ENCODE measurements around the gene GIGYF2.

GIGYF2 gene

DNA sequence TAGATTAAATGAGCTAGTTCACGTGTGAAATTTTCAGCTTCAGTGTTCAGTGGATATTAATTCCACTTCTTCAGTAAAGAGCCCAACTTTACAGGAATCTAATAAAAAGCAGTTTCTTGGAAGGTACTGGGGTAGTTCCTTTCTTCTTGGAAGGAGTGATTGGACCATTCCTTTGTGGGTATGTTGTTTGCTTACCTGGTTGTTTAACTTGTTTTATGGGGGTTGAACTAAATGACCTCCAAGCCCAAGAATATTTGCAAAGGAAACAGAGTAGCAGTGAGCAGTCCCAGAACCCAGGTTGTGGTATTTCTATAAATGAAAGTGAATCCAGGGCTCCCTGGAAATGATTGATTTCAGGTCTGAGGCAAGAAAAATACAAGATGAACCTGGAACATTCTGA, 47.8 kb downstream of the GIGYF2 start:
- Histone ChIP-seq H3K9me3 (ENCODE audit: control insufficient read depth, low read length) (no peaks in the 10 kb centered on the region), H3K4me1 (ENCODE audit: control insufficient read depth, insufficient read depth, low read length, poor library complexity, severe bottlenecking) (no peaks in the 10 kb centered on the region), H3K36me3 (ENCODE audit: control insufficient read depth, insufficient read depth, low read length) (peaks cover 33% of the 10 kb centered on the region), H3K27me3 (replicated peaks; ENCODE audit: control insufficient read depth, insufficient read depth, low read length, poor library complexity, severe bottlenecking) (no peaks in the 10 kb centered on the region), H3K4me3 (ENCODE audit: insufficient read depth, low read depth, low read length, poor library complexity, severe bottlenecking) (no peak overlapping the region), H3K27ac (ENCODE audit: insufficient read depth, low read length, poor library complexity, severe bottlenecking) (no peak overlapping the region)
- DNase-seq: no peak

DNA sequence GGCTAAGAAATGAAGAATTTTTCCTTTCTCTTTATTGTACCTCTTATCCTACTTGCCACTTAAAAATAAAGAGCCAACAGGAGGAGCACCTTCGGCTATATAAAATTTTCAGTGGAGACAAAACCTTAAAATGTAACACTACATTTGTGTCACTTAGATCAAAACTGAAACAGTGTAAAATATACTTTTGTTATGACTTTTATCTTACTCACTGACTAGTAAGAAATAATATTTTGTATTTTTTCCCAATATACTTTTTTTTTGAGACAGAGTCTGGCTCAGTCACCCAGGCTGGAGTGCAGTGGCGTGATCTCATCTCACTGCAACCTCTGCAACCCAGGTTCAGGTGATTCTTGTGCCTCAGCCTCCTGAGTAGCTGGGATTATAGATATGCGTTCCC, 50.9 kb downstream of the GIGYF2 start:
- peaks cover 41% of the 10 kb centered on the region for H3K36me3 ChIP-seq (ENCODE audit: control insufficient read depth, insufficient read depth, low read length)
- no peaks in the 10 kb centered on the region for H3K27me3 ChIP-seq (replicated peaks; ENCODE audit: control insufficient read depth, insufficient read depth, low read length, poor library complexity, severe bottlenecking)
- no peaks in the 10 kb centered on the region for H3K9me3 ChIP-seq (ENCODE audit: control insufficient read depth, low read length)
- no peak overlapping the region for H3K4me3 ChIP-seq (ENCODE audit: insufficient read depth, low read depth, low read length, poor library complexity, severe bottlenecking)
- no peak for DNase-seq
- no peak overlapping the region for H3K27ac ChIP-seq (ENCODE audit: insufficient read depth, low read length, poor library complexity, severe bottlenecking)
- H3K4me1 ChIP-seq (ENCODE audit: control insufficient read depth, insufficient read depth, low read length, poor library complexity, severe bottlenecking): no peaks in the 10 kb centered on the region

DNA sequence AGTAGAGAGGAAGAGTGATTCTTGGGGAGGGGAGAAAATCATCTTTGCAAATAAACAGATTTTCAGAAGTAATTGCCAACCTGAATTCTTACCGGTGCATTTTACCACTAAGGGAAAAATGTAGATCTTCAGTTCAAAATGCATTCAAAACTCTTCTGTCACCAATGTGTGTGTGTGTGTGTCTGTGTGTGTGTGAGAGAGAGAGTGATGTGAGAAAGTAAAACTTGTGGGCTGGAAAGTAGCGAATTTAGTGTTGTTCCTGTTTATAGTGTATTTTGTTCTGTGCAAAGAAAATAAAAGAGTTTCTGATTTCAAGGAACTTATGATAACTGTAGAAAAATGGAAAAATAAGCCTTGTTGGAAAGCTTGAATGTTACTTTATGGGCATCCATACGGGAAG, 52.2 kb downstream of the GIGYF2 start:
- no peaks in the 10 kb centered on the region for H3K4me1 ChIP-seq (ENCODE audit: control insufficient read depth, insufficient read depth, low read length, poor library complexity, severe bottlenecking)
- no peaks in the 10 kb centered on the region for H3K9me3 ChIP-seq (ENCODE audit: control insufficient read depth, low read length)
- DNase-seq: no peak
- no peak overlapping the region for H3K4me3 ChIP-seq (ENCODE audit: insufficient read depth, low read depth, low read length, poor library complexity, severe bottlenecking)
- no peaks in the 10 kb centered on the region for H3K27me3 ChIP-seq (replicated peaks; ENCODE audit: control insufficient read depth, insufficient read depth, low read length, poor library complexity, severe bottlenecking)
- peaks cover 41% of the 10 kb centered on the region for H3K36me3 ChIP-seq (ENCODE audit: control insufficient read depth, insufficient read depth, low read length)
- no peak overlapping the region for H3K27ac ChIP-seq (ENCODE audit: insufficient read depth, low read length, poor library complexity, severe bottlenecking)

DNA sequence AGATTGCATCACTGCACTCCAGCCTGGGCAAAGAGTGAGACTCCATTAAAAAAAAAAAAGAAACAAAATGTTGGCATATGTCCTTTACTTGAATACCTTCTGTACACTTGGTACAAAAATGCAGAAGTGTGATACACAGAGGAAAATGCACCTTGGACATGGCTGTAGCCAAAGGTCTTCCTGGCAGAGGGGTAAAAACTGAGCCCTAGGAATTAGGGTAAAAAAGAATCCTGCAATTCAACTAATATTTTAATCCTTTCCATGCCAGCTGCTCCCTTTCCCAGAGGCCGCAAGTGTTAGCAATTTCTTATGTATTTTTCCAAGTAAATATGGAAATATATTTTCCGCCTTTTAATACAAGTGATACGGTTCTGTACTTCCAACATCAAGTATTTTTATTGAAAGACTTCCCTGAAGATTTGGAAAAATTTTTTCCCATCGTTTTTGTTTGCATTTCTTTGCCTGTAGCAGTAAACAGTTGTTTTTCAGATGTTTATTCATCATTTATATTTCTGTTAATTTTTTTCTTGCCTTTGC, 53.1 kb downstream of the GIGYF2 start:
- Histone ChIP-seq H3K36me3 (ENCODE audit: control insufficient read depth, insufficient read depth, low read length) (peaks cover 36% of the 10 kb centered on the region), H3K4me1 (ENCODE audit: control insufficient read depth, insufficient read depth, low read length, poor library complexity, severe bottlenecking) (no peaks in the 10 kb centered on the region), H3K27me3 (replicated peaks; ENCODE audit: control insufficient read depth, insufficient read depth, low read length, poor library complexity, severe bottlenecking) (no peaks in the 10 kb centered on the region), H3K4me3 (ENCODE audit: insufficient read depth, low read depth, low read length, poor library complexity, severe bottlenecking) (no peak overlapping the region), H3K27ac (ENCODE audit: insufficient read depth, low read length, poor library complexity, severe bottlenecking) (no peak overlapping the region), H3K9me3 (ENCODE audit: control insufficient read depth, low read length) (no peaks in the 10 kb centered on the region)
- DNase-seq: no peak

DNA sequence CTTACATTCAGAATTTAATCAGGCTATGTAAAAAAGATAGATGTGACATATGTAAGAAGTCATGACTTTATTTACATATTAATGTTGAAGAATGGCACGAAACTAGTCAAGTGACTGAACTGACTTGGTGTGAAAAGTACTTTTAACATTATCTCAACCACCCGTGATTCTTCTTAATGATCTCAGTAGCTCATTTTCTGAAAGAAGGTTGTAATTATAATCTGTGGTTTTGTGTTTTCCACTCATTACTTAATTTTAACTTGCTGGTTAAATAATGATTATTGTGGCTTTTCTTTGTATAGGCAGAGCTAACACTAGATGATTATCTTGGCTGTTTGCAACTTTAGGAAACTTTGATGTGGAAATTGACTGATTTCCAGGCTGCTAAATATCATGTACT, 60.8 kb downstream of the GIGYF2 start:
- Histone ChIP-seq H3K9me3 (ENCODE audit: control insufficient read depth, low read length) (no peaks in the 10 kb centered on the region), H3K4me3 (ENCODE audit: insufficient read depth, low read depth, low read length, poor library complexity, severe bottlenecking) (no peak overlapping the region), H3K27ac (ENCODE audit: insufficient read depth, low read length, poor library complexity, severe bottlenecking) (no peak overlapping the region), H3K27me3 (replicated peaks; ENCODE audit: control insufficient read depth, insufficient read depth, low read length, poor library complexity, severe bottlenecking) (no peaks in the 10 kb centered on the region), H3K36me3 (ENCODE audit: control insufficient read depth, insufficient read depth, low read length) (peaks cover 20% of the 10 kb centered on the region), H3K4me1 (ENCODE audit: control insufficient read depth, insufficient read depth, low read length, poor library complexity, severe bottlenecking) (peaks cover 5% of the 10 kb centered on the region)
- no peak for DNase-seq

- DNase-seq: peak in 2 of 3 donors; percentile 6 to 12
- Histone ChIP-seq H3K27ac (ENCODE audit: insufficient read depth, low read length, poor library complexity, severe bottlenecking) (no peak overlapping the region), H3K27me3 (replicated peaks; ENCODE audit: control insufficient read depth, insufficient read depth, low read length, poor library complexity, severe bottlenecking) (no peaks in the 10 kb centered on the region), H3K36me3 (ENCODE audit: control insufficient read depth, insufficient read depth, low read length) (peaks cover 9% of the 10 kb centered on the region), H3K4me3 (ENCODE audit: insufficient read depth, low read depth, low read length, poor library complexity, severe bottlenecking) (no peak overlapping the region), H3K4me1 (ENCODE audit: control insufficient read depth, insufficient read depth, low read length, poor library complexity, severe bottlenecking) (peaks cover 5% of the 10 kb centered on the region), H3K9me3 (ENCODE audit: control insufficient read depth, low read length) (no peaks in the 10 kb centered on the region)
Observed at GRCh38 chr2:232761301-232761907, 64.3 kb downstream of the GIGYF2 start.

DNA sequence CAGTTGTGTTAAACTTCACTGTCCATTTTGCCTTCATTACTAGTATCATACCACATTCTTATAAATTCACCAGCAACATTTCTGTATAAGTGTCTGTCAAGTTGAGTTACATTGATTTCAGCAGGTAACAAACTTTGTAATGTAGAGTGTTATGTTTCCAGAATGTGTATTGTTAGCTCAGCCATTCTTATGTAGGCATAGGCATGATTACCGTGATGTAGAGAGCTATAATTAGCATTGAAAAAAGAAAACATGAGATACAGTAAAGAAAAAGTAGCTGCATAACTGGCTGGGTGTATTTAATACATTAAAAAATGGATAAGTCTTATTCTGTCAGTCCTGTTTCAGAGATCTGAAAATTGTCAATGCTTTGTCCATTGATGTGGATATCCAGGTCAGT, 70.7 kb downstream of the GIGYF2 start:
- H3K4me3 ChIP-seq (ENCODE audit: insufficient read depth, low read depth, low read length, poor library complexity, severe bottlenecking): no peak overlapping the region
- H3K36me3 ChIP-seq (ENCODE audit: control insufficient read depth, insufficient read depth, low read length): peaks cover 12% of the 10 kb centered on the region
- peaks cover 10% of the 10 kb centered on the region for H3K4me1 ChIP-seq (ENCODE audit: control insufficient read depth, insufficient read depth, low read length, poor library complexity, severe bottlenecking)
- no peaks in the 10 kb centered on the region for H3K9me3 ChIP-seq (ENCODE audit: control insufficient read depth, low read length)
- no peaks in the 10 kb centered on the region for H3K27me3 ChIP-seq (replicated peaks; ENCODE audit: control insufficient read depth, insufficient read depth, low read length, poor library complexity, severe bottlenecking)
- H3K27ac ChIP-seq (ENCODE audit: insufficient read depth, low read length, poor library complexity, severe bottlenecking): no peak overlapping the region
- DNase-seq: no peak

DNA sequence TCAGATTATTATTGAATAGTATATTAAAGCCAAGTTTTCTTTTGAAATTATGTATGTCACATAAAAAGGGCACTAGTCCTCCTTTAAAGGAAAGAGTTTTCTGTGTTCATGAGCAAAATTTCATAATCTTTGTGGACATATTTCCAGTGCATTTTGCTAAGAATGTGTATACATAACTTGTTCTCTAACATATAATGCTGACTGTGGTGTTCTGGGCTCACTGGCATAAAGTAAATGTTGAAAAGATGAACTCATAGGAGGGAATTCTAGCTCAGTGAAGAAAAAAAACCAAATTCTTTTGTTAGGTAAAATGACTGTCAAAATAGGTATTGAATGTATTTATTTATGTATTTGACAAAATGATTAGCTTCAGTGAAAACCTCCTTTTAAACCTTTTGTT, 73.1 kb downstream of the GIGYF2 start:
- Histone ChIP-seq H3K27me3 (replicated peaks; ENCODE audit: control insufficient read depth, insufficient read depth, low read length, poor library complexity, severe bottlenecking) (no peaks in the 10 kb centered on the region), H3K9me3 (ENCODE audit: control insufficient read depth, low read length) (no peaks in the 10 kb centered on the region), H3K4me1 (ENCODE audit: control insufficient read depth, insufficient read depth, low read length, poor library complexity, severe bottlenecking) (peaks cover 10% of the 10 kb centered on the region), H3K4me3 (ENCODE audit: insufficient read depth, low read depth, low read length, poor library complexity, severe bottlenecking) (no peak overlapping the region), H3K27ac (ENCODE audit: insufficient read depth, low read length, poor library complexity, severe bottlenecking) (no peak overlapping the region), H3K36me3 (ENCODE audit: control insufficient read depth, insufficient read depth, low read length) (peaks cover 12% of the 10 kb centered on the region)
- no peak for DNase-seq

DNA sequence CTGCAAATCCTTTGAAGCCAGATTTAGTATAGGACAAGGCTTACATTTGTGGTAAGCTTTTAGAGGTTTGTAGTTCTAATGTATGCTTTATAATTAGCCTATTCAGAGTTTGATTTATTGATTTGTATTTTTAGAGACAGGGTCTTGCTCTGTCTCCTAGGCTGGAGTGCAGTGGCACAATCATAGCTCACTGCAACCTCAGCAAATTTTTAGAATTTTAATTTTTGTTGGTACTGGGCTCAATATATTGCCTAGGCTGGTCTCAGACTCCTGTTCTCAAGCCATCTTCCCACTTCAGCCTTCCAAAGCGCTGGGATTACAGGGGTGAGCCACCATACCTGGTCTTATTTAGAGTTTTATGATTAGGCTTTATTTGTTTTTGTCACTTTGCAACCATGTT, 74.7 kb downstream of the GIGYF2 start:
- H3K27ac ChIP-seq (ENCODE audit: insufficient read depth, low read length, poor library complexity, severe bottlenecking): no peak overlapping the region
- DNase-seq: no peak
- H3K4me3 ChIP-seq (ENCODE audit: insufficient read depth, low read depth, low read length, poor library complexity, severe bottlenecking): no peak overlapping the region
- H3K9me3 ChIP-seq (ENCODE audit: control insufficient read depth, low read length): no peaks in the 10 kb centered on the region
- H3K36me3 ChIP-seq (ENCODE audit: control insufficient read depth, insufficient read depth, low read length): peaks cover 12% of the 10 kb centered on the region
- peaks cover 10% of the 10 kb centered on the region for H3K4me1 ChIP-seq (ENCODE audit: control insufficient read depth, insufficient read depth, low read length, poor library complexity, severe bottlenecking)
- H3K27me3 ChIP-seq (replicated peaks; ENCODE audit: control insufficient read depth, insufficient read depth, low read length, poor library complexity, severe bottlenecking): no peaks in the 10 kb centered on the region

GRCh38 chr2:232772531-232772930, 75.4 kb downstream of the GIGYF2 start:
- Histone ChIP-seq H3K4me1 (ENCODE audit: control insufficient read depth, insufficient read depth, low read length, poor library complexity, severe bottlenecking) (peaks cover 10% of the 10 kb centered on the region), H3K27ac (ENCODE audit: insufficient read depth, low read length, poor library complexity, severe bottlenecking) (no peak overlapping the region), H3K27me3 (replicated peaks; ENCODE audit: control insufficient read depth, insufficient read depth, low read length, poor library complexity, severe bottlenecking) (no peaks in the 10 kb centered on the region), H3K9me3 (ENCODE audit: control insufficient read depth, low read length) (no peaks in the 10 kb centered on the region), H3K36me3 (ENCODE audit: control insufficient read depth, insufficient read depth, low read length) (peaks cover 12% of the 10 kb centered on the region), H3K4me3 (ENCODE audit: insufficient read depth, low read depth, low read length, poor library complexity, severe bottlenecking) (no peak overlapping the region)
- DNase-seq: no peak

Measured in effector memory CD4-positive, alpha-beta T cell (primary cell).